VCaP (cell line): ENCODE results near the gene PTPRD.

Experiments used
- H3K27ac ChIP-seq: fragments of 450-650 bp; 2 replicates; pipeline ENCODE4 v1.5.1; 2017
- CTCF ChIP-seq: fragments of 450-650 bp; conservative IDR thresholded peaks from 2 replicates; pipeline ENCODE4 v1.5.1; 2017; ENCODE audit warnings: mild to moderate bottlenecking, moderate library complexity

Gene PTPRD

GRCh38 chr9:8745347-8745746, 1867.5 kb downstream of the PTPRD start:
- no peak for TF ChIP-seq CTCF
- no peak overlapping the region for H3K27ac ChIP-seq

GRCh38 chr9:8738945-8739344, 1873.9 kb downstream of the PTPRD start:
- TF ChIP-seq CTCF: no peak

GRCh38 chr9:8736805-8737204, 1876.0 kb downstream of the PTPRD start:
- H3K27ac ChIP-seq: no peak overlapping the region
- TF ChIP-seq CTCF: no peak

More at GRCh38 chr9:8738945-8739344, 1873.9 kb downstream of the PTPRD start:
- no peak overlapping the region for H3K27ac ChIP-seq

GRCh38 chr9:8734760-8735159, 1878.0 kb downstream of the PTPRD start:
- no peak overlapping the region for H3K27ac ChIP-seq
- TF ChIP-seq CTCF: no peak

- TF ChIP-seq CTCF: no peak
- no peak overlapping the region for H3K27ac ChIP-seq
These were observed 1879.5 kb downstream of the PTPRD start for GRCh38 chr9:8733131-8733954.

GRCh38 chr9:8732367-8733075, 1880.3 kb downstream of the PTPRD start:
- H3K27ac ChIP-seq: no peak overlapping the region
- no peak for TF ChIP-seq CTCF

GRCh38 chr9:8730618-8731017, 1882.2 kb downstream of the PTPRD start:
- TF ChIP-seq CTCF: no peak

More at GRCh38 chr9:8730618-8731017, 1882.2 kb downstream of the PTPRD start:
- no peak overlapping the region for H3K27ac ChIP-seq
